ENCODE measurements around the gene ILKAP. TPM values are rescaled to one million over a fixed set of nuclear protein-coding genes. Genes with fewer than 3 reads are reported as not detected.
A peak's percentile ranks its signal among the peaks of the same experiment; 100 is the strongest.

The ILKAP gene
- polyA plus RNA-seq, 1 of the 3 experiments (the other 2 are of a cell fraction): 49.2 TPM

- H4K20me1 ChIP-seq (ENCODE audit: insufficient read depth): no peaks in the 10 kb centered on the region
- TF ChIP-seq, protein P1, sequence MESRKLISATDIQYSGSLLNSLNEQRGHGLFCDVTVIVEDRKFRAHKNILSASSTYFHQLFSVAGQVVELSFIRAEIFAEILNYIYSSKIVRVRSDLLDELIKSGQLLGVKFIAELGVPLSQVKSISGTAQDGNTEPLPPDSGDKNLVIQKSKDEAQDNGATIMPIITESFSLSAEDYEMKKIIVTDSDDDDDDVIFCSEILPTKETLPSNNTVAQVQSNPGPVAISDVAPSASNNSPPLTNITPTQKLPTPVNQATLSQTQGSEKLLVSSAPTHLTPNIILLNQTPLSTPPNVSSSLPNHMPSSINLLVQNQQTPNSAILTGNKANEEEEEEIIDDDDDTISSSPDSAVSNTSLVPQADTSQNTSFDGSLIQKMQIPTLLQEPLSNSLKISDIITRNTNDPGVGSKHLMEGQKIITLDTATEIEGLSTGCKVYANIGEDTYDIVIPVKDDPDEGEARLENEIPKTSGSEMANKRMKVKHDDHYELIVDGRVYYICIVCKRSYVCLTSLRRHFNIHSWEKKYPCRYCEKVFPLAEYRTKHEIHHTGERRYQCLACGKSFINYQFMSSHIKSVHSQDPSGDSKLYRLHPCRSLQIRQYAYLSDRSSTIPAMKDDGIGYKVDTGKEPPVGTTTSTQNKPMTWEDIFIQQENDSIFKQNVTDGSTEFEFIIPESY (IDR thresholded peaks at IDR 0.05; ENCODE audit: borderline replicate concordance, low read depth): no peak
- no peak for TF ChIP-seq USF1 (IDR thresholded peaks at IDR 0.05; ENCODE audit: borderline replicate concordance, low read depth)
- TF ChIP-seq RFX5 (IDR thresholded peaks at IDR 0.05; ENCODE audit: low read length): no peak
- no peak for TF ChIP-seq YY1 (IDR thresholded peaks at IDR 0.05; ENCODE audit: low read depth)
- TF ChIP-seq RXRA (IDR thresholded peaks at IDR 0.05; ENCODE audit: borderline replicate concordance, low read depth): no peak
- TF ChIP-seq POLR2AphosphoS5 (IDR thresholded peaks at IDR 0.05; ENCODE audit: low read depth, low read length): no peak
- no peak for TF ChIP-seq TCF12 (IDR thresholded peaks at IDR 0.05)
- no peak for TF ChIP-seq MXI1 (IDR thresholded peaks at IDR 0.05; ENCODE audit: low read depth, low read length)
- no peak for TF ChIP-seq TAF1 (IDR thresholded peaks at IDR 0.05; ENCODE audit: borderline replicate concordance, low read depth, low read length)
- no peak for TF ChIP-seq CTCF (IDR thresholded peaks at IDR 0.05)
- TF ChIP-seq CHD2 (IDR thresholded peaks at IDR 0.05; ENCODE audit: low read length, partially characterized antibody): no peak
- no peak for TF ChIP-seq JUND (IDR thresholded peaks at IDR 0.05)
- TF ChIP-seq, protein P2, sequence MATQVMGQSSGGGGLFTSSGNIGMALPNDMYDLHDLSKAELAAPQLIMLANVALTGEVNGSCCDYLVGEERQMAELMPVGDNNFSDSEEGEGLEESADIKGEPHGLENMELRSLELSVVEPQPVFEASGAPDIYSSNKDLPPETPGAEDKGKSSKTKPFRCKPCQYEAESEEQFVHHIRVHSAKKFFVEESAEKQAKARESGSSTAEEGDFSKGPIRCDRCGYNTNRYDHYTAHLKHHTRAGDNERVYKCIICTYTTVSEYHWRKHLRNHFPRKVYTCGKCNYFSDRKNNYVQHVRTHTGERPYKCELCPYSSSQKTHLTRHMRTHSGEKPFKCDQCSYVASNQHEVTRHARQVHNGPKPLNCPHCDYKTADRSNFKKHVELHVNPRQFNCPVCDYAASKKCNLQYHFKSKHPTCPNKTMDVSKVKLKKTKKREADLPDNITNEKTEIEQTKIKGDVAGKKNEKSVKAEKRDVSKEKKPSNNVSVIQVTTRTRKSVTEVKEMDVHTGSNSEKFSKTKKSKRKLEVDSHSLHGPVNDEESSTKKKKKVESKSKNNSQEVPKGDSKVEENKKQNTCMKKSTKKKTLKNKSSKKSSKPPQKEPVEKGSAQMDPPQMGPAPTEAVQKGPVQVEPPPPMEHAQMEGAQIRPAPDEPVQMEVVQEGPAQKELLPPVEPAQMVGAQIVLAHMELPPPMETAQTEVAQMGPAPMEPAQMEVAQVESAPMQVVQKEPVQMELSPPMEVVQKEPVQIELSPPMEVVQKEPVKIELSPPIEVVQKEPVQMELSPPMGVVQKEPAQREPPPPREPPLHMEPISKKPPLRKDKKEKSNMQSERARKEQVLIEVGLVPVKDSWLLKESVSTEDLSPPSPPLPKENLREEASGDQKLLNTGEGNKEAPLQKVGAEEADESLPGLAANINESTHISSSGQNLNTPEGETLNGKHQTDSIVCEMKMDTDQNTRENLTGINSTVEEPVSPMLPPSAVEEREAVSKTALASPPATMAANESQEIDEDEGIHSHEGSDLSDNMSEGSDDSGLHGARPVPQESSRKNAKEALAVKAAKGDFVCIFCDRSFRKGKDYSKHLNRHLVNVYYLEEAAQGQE (IDR thresholded peaks at IDR 0.05; ENCODE audit: low read depth, low read length): no peak
- TF ChIP-seq ELF1 (IDR thresholded peaks at IDR 0.05): no peak
- TF ChIP-seq RAD21 (IDR thresholded peaks at IDR 0.05; ENCODE audit: low read length): no peak
- no peak for TF ChIP-seq SMC3 (IDR thresholded peaks at IDR 0.05; ENCODE audit: low read depth, low read length)
- no peak for TF ChIP-seq RCOR1 (IDR thresholded peaks at IDR 0.05; ENCODE audit: low read length)
- 74% methylated on average over 6 of the region's 14 CpGs for WGBS (ENCODE audit: low lambda C conversion rate)
Observed at GRCh38 chr2:238162251-238162845, 41.1 kb downstream of the ILKAP start.

More at GRCh38 chr2:238162251-238162845, 41.1 kb downstream of the ILKAP start:
- Histone ChIP-seq H3F3A (replicated peaks; ENCODE audit: insufficient read depth) (no peaks in the 10 kb centered on the region), H3K36me3 (replicated peaks in 1 of 2; ENCODE audit: control insufficient read depth in 1 of 2, insufficient read depth in 2 of 2, low read length in 1 of 2) (peaks cover 0 to 4% of the 10 kb centered on the region in 2 experiments), H3K9me3 (no peaks in the 10 kb centered on the region), H3K27ac (ENCODE audit: low read depth in 2 of 2, low read length in 1 of 2) (no peak overlapping the region), H3K9me2 (no peaks in the 10 kb centered on the region), H3K79me2 (ENCODE audit: insufficient read depth) (no peaks in the 10 kb centered on the region), H2AFZ (ENCODE audit: low read depth) (no peak overlapping the region), H3K4me3 (ENCODE audit: low read depth in 2 of 2, low read length in 1 of 2) (no peak overlapping the region), H3K4me2 (no peak overlapping the region), H3K4me1 (ENCODE audit: control insufficient read depth in 1 of 2, insufficient read depth in 2 of 2, low read depth in 1 of 2, low read length in 1 of 2) (peaks cover 2 to 4% of the 10 kb centered on the region in 2 experiments; a peak in 1 of 4 replicates), H3K27me3 (ENCODE audit: insufficient read depth) (no peaks in the 10 kb centered on the region), H3K9ac (no peak overlapping the region)
- ChIA-PET POLR2A (interaction anchor here (1.7 kb wide), 1 partner anchor 41 kb away, joined by 5 read pairs; the partner anchor contains the start of gene ILKAP), CTCF (interaction anchor here (0.9 to 7.1 kb wide), 6 partner anchors 8 to 304 kb away, joined by 3 to 58 read pairs (median 4); no protein-coding TSS in a partner anchor)
- peak; percentile 29 for DNase-seq

Data from SK-N-SH (cell line).